Choroid plexus epithelial cell (primary cell): ENCODE data around the gene MYO18B.

Source experiments
- DNase-seq: peaks from one replicate; pipeline ENCODE4 v3.0.0-alpha.2; 2010; ENCODE audit warnings: low read depth
- H3K4me3 ChIP-seq: 2 replicates; pipeline ENCODE4 v1.5.1; 2011; ENCODE audit warnings: low read depth, mild to moderate bottlenecking, control low read depth, low read length, moderate library complexity
- TF ChIP-seq, protein P1 (sequence below): conservative IDR thresholded peaks from 2 replicates; pipeline ENCODE4 v1.5.1; 2011; ENCODE audit warnings: low read depth, mild to moderate bottlenecking, control low read depth, inconsistent platforms, low read length, moderate library complexity

The MYO18B gene

DNA sequence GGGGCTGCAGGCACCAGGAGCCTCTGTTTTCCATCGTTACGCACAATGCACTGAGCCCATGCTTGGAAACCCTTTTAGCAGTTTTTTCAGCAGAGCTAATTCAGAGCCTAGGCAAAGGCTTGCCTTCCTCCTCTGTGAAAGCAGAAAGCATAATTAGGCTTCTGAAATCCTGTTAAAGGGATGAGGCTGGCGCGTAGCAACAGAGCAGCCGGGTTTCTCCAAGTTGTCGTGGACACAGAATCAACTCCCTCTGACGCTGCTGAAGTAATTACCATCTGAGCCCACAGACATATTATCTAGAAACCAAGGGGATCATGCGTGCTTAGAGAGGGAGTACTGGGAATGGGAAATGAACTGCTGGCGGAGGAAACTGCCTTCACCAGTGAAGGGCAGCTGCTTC, 85.4 kb downstream of the MYO18B start:
- DNase-seq: no peak
- TF ChIP-seq, protein P1, sequence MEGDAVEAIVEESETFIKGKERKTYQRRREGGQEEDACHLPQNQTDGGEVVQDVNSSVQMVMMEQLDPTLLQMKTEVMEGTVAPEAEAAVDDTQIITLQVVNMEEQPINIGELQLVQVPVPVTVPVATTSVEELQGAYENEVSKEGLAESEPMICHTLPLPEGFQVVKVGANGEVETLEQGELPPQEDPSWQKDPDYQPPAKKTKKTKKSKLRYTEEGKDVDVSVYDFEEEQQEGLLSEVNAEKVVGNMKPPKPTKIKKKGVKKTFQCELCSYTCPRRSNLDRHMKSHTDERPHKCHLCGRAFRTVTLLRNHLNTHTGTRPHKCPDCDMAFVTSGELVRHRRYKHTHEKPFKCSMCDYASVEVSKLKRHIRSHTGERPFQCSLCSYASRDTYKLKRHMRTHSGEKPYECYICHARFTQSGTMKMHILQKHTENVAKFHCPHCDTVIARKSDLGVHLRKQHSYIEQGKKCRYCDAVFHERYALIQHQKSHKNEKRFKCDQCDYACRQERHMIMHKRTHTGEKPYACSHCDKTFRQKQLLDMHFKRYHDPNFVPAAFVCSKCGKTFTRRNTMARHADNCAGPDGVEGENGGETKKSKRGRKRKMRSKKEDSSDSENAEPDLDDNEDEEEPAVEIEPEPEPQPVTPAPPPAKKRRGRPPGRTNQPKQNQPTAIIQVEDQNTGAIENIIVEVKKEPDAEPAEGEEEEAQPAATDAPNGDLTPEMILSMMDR: no peak
- H3K4me3 ChIP-seq: no peak overlapping the region

DNA sequence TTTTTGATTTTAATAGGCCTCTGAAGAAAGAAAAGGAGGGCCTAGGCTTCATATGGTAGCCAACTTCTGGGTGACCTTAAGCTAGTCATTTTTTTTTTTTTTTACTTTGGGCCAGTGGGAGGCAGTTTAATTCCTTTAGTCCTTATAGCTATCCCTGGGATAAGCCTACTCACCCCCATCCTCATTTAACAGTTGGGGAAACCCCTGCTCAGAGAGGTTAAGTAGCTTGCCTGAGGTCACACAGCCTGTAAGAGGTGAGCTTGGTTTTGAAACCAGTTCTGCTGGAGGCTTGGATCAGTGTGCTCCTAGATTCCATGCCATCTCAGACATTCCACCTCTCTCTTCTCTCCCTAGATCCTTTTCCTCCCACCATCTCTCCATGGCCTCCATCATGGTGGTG, 86.4 kb downstream of the MYO18B start:
- TF ChIP-seq, protein P1: no peak
- no peak for DNase-seq
- no peak overlapping the region for H3K4me3 ChIP-seq

DNA sequence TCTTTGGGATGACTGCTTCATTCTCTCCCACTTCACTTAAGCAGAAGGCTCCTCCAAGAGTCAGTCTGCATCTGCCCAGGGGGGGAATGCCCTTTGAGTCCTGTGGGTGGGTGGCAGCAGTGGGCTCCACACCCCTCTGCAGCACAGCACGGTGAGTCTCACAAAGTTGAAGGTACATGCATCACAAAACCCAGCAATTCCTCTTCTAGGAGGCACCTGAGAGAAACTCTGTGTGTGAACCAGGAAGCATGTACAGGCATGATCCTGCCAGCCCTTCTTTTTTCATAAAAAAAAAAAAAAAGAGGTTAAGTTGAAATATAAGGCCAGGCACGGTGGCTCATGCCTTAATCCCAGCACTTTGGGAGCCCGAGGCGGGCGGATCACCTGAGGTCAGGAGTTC, 87.2 kb downstream of the MYO18B start:
- DNase-seq: no peak
- no peak overlapping the region for H3K4me3 ChIP-seq
- TF ChIP-seq, protein P1: no peak

DNA sequence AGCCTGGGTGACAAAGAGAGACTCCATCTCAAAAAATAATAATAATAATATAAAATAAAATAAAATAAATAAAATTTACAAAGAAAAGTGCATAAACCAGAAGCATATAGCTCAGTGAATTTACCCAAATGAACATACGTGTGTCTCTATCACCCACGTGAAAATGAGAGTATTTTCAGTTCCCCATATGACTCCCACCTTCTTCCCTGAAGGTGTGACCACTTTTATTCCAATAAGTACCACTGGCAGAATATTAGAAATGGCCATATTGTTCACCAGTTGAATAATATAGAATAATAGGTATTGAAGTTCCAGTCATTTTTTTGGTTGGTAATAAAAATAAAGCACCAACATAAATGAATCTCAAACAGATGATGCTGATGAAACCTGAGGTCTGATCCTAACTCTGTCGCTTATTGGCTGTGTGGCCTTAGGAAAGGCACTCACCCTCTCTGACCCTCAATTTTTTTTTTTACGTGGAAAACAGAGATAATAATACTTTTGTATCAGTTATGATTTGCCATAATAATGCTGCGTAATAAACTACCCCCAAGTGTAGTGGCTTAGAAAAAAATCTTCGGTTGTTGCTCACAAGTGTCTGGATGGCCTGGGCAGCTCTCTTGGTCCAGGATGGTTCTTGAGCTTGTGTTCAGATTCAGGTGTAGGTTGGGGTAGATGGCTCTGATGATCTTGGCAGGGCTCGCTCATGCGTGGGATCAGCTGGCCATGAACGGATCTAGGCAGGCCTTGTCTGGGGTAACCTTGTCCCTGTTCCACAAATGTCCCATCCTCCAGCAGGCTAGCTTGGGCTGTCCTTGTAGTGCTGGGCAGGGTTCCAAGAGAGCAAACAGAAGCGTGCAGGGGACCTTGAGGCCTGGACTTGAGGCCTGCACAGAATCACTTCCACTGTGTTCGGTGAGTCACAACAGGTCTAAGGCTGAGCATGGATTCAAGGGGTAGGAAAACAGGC, 88.1 kb downstream of the MYO18B start:
- no peak overlapping the region for H3K4me3 ChIP-seq
- no peak for DNase-seq
- TF ChIP-seq, protein P1: no peak

DNA sequence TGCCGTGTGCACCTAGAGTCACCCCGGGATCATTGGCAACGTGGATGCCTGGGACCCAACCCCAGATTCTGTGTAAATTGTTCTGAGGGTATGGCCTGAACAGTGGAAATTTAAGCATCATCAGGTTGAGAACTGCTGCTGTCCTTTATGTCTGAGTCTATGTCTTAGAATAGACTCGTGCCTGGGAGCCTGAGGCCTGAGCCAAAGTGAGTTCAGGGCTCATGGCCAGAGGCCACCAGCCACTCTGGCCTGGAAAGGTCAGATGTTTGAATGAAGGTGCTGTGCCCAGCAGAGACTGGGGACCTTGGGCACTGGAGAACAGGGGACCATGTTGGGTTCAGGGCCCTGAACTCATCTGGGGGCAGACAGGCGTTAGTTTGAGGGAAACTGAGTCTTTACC, 91.1 kb downstream of the MYO18B start:
- no peak overlapping the region for H3K4me3 ChIP-seq
- TF ChIP-seq, protein P1: no peak
- no peak for DNase-seq

DNA sequence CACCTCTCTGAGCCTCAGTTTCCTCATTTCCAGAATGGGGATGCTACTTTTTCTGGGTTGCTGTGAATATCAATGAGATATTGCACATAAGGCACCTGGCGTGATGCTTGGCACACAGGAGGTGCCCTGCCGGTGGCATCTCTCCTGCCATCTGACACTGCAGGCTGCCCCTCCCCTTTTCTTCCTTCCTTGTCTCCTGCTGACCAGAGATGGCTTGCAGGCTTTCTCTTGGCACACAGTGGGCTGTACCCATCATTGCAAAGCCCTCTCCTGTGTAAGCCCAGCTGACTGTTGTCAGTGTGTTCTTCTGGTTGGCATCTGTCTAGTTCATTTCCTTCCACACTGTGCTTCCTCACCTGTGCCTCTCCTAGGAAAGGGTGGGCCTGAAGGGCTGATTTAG, 91.7 kb downstream of the MYO18B start:
- TF ChIP-seq, protein P1: no peak
- no peak for DNase-seq
- no peak overlapping the region for H3K4me3 ChIP-seq

DNA sequence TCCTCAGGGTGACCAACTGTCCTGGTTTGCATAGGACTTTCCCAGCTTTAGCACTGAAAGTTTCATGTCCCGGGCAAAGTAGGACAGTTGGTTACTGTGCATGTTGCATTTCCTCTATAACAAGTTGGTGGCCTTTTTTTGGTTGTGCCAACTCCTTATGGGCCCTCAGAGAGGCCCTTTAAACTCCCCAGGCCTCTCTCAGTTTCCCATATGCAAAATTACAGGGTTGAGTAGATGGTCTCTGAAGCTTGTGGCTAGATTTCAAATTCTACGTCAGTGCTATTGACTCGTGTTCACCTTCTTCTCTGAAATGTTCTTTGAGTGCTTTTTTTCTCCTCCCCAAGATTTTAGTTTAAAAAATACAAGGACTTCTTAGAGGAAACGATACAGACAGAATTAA, 92.5 kb downstream of the MYO18B start:
- DNase-seq: no peak
- TF ChIP-seq, protein P1: no peak

More for the DNA sequence above, 92.5 kb downstream of the MYO18B start:
- no peak overlapping the region for H3K4me3 ChIP-seq
